Tibial nerve (tissue), 4 donors: ENCODE results near the gene LAMC3. TPM values are rescaled to one million over a fixed set of nuclear protein-coding genes. Genes with fewer than 3 reads are reported as not detected.
"Not testable (repeated sequence)": the region's sequence is repeated elsewhere in the genome, so short reads cannot be mapped to it uniquely, and the experiment has no call there.

ENCODE experiments used
- DNase-seq, 2 donors: peaks; one replicate each; pipeline ENCODE4 v3.0.0-alpha.2; 2019; ENCODE audit warnings: low spot score in 2 of 2
- H3K27ac ChIP-seq, 4 donors: fragments of 200-600 bp; sonication (generic) in 3 of 4; one replicate each; pipeline ENCODE4 v1.5.1; 2017 to 2019; ENCODE audit warnings: mild to moderate bottlenecking in 1 of 4
- H3K27me3 ChIP-seq, 2 donors: fragments of 200-600 bp; sonication (generic) in 1 of 2; one replicate each; pipeline versions ENCODE4 v1.5.1 to v1.6.0; 2017 to 2019
- H3K36me3 ChIP-seq, 3 donors: fragments of 200-600 bp; sonication (generic); one replicate each; pipeline ENCODE4 v1.5.1; 2018 to 2019
- H3K4me1 ChIP-seq, 4 donors: fragments of 200-600 bp; sonication (generic) in 3 of 4; one replicate each; pipeline ENCODE4 v1.5.1; 2017 to 2019
- H3K4me3 ChIP-seq, 4 donors: fragments of 200-600 bp; sonication (generic) in 3 of 4; one replicate each; pipeline ENCODE4 v1.5.1; 2017 to 2019; ENCODE audit warnings: mild to moderate bottlenecking in 1 of 4, moderate library complexity in 1 of 4
- H3K9me3 ChIP-seq, 4 donors: fragments of 200-600 bp; sonication (generic) in 3 of 4; one replicate each; pipeline ENCODE4 v1.5.1; 2017 to 2019
- EP300 ChIP-seq, 2 donors: sonication (generic); formaldehyde crosslinking; IDR thresholded peaks; one replicate each; pipeline ENCODE4 v1.6.1; 2017; ENCODE audit warnings: antibody characterized with exemption in 2 of 2, mild to moderate bottlenecking in 1 of 2
- POLR2A ChIP-seq, 2 donors: fragments of 450-650 bp; IDR thresholded peaks; one replicate each; pipeline ENCODE4 v1.6.1; 2017; ENCODE audit warnings: antibody characterized with exemption in 2 of 2, mild to moderate bottlenecking in 2 of 2, moderate library complexity in 2 of 2
- WGBS, 2 donors: methylation state at CpG; one replicate each; pipeline ENCODE4 v1.1.5; 2018; 5-methylcytosine and 5-hydroxymethylcytosine counted together
- total RNA-seq, 4 donors: library from RNA; depleted of rRNA; stranded (reverse); fragments of >200 nt; gene quantifications; one replicate each; pipeline ENCODE4 v1.1.0, GENCODE V29; 2016
- TF ChIP-seq, protein P1 (sequence below), 5 experiments: fragments of 200-600 bp in 3 of 5; fragments of 450-650 bp in 2 of 5; sonication (generic) in 3 of 5; IDR thresholded peaks; one replicate each; pipeline ENCODE4 v1.5.1; 2016 to 2019; ENCODE audit warnings: antibody characterized with exemption in 5 of 5, mild to moderate bottlenecking in 3 of 5, moderate library complexity in 2 of 5

The LAMC3 gene
- total RNA-seq, 4 donors from 2014 or later: 0.21 to 1.6 TPM; not detected in 2

GRCh38 chr9:131031642-131032005 lies 22.6 kb downstream of the LAMC3 start:
- H3K4me1 ChIP-seq: no peaks in the 10 kb centered on the region
- no peaks in the 10 kb centered on the region for H3K36me3 ChIP-seq
- no peak for DNase-seq
- H3K27ac ChIP-seq: no peak overlapping the region
- H3K27me3 ChIP-seq: no peaks in the 10 kb centered on the region
- no peaks in the 10 kb centered on the region for H3K9me3 ChIP-seq
- no peak for TF ChIP-seq POLR2A (IDR thresholded peaks at IDR 0.05)
- TF ChIP-seq, protein P1, sequence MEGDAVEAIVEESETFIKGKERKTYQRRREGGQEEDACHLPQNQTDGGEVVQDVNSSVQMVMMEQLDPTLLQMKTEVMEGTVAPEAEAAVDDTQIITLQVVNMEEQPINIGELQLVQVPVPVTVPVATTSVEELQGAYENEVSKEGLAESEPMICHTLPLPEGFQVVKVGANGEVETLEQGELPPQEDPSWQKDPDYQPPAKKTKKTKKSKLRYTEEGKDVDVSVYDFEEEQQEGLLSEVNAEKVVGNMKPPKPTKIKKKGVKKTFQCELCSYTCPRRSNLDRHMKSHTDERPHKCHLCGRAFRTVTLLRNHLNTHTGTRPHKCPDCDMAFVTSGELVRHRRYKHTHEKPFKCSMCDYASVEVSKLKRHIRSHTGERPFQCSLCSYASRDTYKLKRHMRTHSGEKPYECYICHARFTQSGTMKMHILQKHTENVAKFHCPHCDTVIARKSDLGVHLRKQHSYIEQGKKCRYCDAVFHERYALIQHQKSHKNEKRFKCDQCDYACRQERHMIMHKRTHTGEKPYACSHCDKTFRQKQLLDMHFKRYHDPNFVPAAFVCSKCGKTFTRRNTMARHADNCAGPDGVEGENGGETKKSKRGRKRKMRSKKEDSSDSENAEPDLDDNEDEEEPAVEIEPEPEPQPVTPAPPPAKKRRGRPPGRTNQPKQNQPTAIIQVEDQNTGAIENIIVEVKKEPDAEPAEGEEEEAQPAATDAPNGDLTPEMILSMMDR (IDR thresholded peaks at IDR 0.05): no peak
- no peak for TF ChIP-seq EP300 (IDR thresholded peaks at IDR 0.05)
- H3K4me3 ChIP-seq: no peak overlapping the region
- WGBS, 2 donors: 69 to 70% methylated on average over 7 of the region's 7 CpGs

GRCh38 chr9:131032384-131032783 lies 23.4 kb downstream of the LAMC3 start:
- TF ChIP-seq, protein P1 (IDR thresholded peaks at IDR 0.05): no peak
- TF ChIP-seq POLR2A (IDR thresholded peaks at IDR 0.05) (no peak), EP300 (IDR thresholded peaks at IDR 0.05) (no peak)
- Histone ChIP-seq H3K27ac (no peak overlapping the region), H3K4me1 (no peaks in the 10 kb centered on the region), H3K27me3 (no peaks in the 10 kb centered on the region), H3K4me3 (no peak overlapping the region), H3K36me3 (no peaks in the 10 kb centered on the region), H3K9me3 (no peaks in the 10 kb centered on the region)
- 85 to 86% methylated on average over 12 of the region's 12 CpGs for WGBS, 2 donors
- no peak for DNase-seq

DNA sequence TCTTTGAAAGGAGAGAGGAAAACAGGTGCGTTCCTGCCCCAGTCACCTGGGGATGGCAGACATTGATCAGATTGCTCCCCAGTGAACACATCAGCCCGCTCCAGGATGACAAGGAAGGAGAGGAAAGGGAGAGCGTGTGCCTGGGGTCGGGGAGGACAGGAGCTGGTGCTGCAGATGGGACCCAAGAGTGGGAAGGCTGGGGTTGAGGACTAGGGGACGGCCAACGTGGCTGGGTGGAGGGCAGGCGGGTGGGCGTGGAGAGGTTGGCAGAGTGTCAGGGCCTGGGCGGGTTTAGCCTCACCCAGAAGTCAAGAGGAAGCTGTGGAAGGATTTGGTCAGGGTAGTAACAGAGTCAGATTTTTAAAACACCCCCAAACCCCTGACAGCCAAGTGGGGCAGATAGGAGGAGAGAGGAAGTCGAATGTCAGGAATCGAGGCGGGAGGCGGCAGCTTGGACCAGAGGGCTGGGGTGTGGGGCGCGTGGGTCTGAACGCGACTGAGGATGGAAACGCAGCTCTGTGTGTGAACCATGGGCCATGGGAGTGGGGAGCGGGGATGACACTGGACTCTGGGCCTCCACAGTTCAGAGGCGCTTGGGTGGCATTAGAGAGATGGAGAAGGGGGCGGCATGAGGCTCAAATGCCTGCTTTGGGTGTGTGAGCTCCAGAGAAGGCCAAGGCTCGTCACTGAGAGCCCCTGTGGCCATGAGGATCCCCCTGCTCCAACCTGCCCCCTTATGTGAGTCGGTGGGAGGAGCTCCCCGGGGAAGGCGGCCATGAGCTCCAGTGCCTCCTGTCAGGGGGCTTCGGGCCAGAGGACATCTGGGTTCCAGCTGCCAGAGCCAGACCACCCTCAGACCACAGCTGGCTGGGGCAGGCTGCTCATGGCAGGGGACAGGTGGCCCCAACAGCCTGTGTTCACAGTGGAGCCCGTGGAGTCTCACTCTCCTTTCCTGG lies 24.6 kb downstream of the LAMC3 start:
- no peaks in the 10 kb centered on the region for H3K4me1 ChIP-seq
- no peaks in the 10 kb centered on the region for H3K36me3 ChIP-seq
- DNase-seq: no peak
- TF ChIP-seq, protein P1 (IDR thresholded peaks at IDR 0.05): no peak
- no peak for TF ChIP-seq POLR2A (IDR thresholded peaks at IDR 0.05)
- TF ChIP-seq EP300 (IDR thresholded peaks at IDR 0.05): no peak
- no peak overlapping the region for H3K27ac ChIP-seq
- no peaks in the 10 kb centered on the region for H3K27me3 ChIP-seq
- H3K4me3 ChIP-seq: no peak overlapping the region
- WGBS, 2 donors: 71 to 73% methylated on average over 26 to 27 of the region's 27 CpGs
- no peaks in the 10 kb centered on the region for H3K9me3 ChIP-seq

GRCh38 chr9:131034268-131034667 lies 25.3 kb downstream of the LAMC3 start:
- Histone ChIP-seq H3K4me1 (no peaks in the 10 kb centered on the region), H3K27ac (no peak overlapping the region), H3K36me3 (no peaks in the 10 kb centered on the region), H3K27me3 (no peaks in the 10 kb centered on the region), H3K9me3 (no peaks in the 10 kb centered on the region), H3K4me3 (no peak overlapping the region)
- TF ChIP-seq, protein P1 (IDR thresholded peaks at IDR 0.05): no peak
- TF ChIP-seq POLR2A (IDR thresholded peaks at IDR 0.05): no peak
- TF ChIP-seq EP300 (IDR thresholded peaks at IDR 0.05): no peak
- no peak for DNase-seq
- whole genome bisulfite sequencing, 2 donors: 86 to 89% methylated on average over 8 to 13 of the region's 14 CpGs

DNA sequence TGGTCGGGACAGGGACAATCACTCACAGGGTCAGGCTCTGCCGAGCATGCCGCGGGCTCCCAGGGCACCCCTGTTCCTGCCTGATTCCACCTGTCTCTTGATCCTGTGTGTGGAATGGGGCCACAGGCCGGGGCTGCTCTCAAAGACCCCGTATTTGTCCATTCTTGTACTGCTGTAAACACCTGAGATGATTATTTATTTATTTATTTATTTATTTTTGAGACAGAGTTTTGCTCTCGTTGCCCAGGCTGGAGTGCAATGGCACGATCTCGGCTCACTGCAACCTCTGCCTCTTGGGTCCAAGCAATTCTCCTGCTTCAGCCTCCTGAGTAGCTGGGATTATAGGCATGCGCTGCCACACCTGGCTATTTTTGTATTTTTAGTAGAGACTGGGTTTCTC lies 25.8 kb downstream of the LAMC3 start:
- not testable (repeated sequence) for H3K27ac ChIP-seq, H3K4me3 ChIP-seq, H3K4me1 ChIP-seq, H3K9me3 ChIP-seq, H3K27me3 ChIP-seq, DNase-seq, H3K36me3 ChIP-seq
- 87 to 92% methylated on average over 10 of the region's 10 CpGs for WGBS, 2 donors
